Gastrocnemius medialis (tissue), 4 donors: ENCODE measurements around the gene CHD1L. TPM values are rescaled to one million over a fixed set of nuclear protein-coding genes. Genes with fewer than 3 reads are reported as not detected.

Experiments used
- ATAC-seq, 2 donors: fragments of 150-250 bp; one replicate each; pipeline ENCODE4 v1.9.1; 2016
- DNase-seq, 2 donors: peaks; one replicate each; pipeline ENCODE4 v3.0.0-alpha.2; 2019
- H3K27ac ChIP-seq, 4 donors: fragments of 200-600 bp; sonication (generic); 1 replicate in 1 of 4; 2 replicates in 3 of 4; pipeline ENCODE4 v1.5.1; 2016 to 2018; ENCODE audit warnings: mild to moderate bottlenecking in 2 of 4, moderate library complexity in 1 of 4
- H3K27me3 ChIP-seq, 3 donors: fragments of 200-600 bp; sonication (generic) in 2 of 3; 1 replicate in 1 of 3; 2 replicates in 2 of 3; pipeline versions ENCODE4 v1.5.1 to v1.6.0; 2016 to 2019; ENCODE audit warnings: mild to moderate bottlenecking in 1 of 3, moderate library complexity in 1 of 3
- H3K36me3 ChIP-seq, 2 donors: fragments of 200-600 bp; sonication (generic) in 1 of 2; one replicate each; pipeline ENCODE4 v1.5.1; 2017 to 2018
- H3K4me1 ChIP-seq, 2 donors: fragments of 200-600 bp; sonication (generic) in 1 of 2; one replicate each; pipeline ENCODE4 v1.5.1; 2016 to 2017; ENCODE audit warnings: mild to moderate bottlenecking in 2 of 2
- H3K4me3 ChIP-seq, 4 donors: fragments of 200-600 bp; sonication (generic) in 3 of 4; 1 replicate in 1 of 4; 2 replicates in 3 of 4; pipeline ENCODE4 v1.5.1; 2016 to 2019; ENCODE audit warnings: mild to moderate bottlenecking in 2 of 4
- H3K9me3 ChIP-seq, 3 donors: fragments of 200-600 bp; sonication (generic) in 2 of 3; 1 replicate in 1 of 3; 2 replicates in 2 of 3; pipeline ENCODE4 v1.5.1; 2016 to 2019
- CTCF ChIP-seq, 5 experiments: fragments of 450-650 bp in 3 of 5; fragments of 200-600 bp in 2 of 5; sonication (generic) in 2 of 5; IDR thresholded peaks in 4 of 5; conservative IDR thresholded peaks in 1 of 5; 1 replicate in 4 of 5; 2 replicates in 1 of 5; pipeline ENCODE4 v1.5.1; 2016 to 2019; ENCODE audit warnings: antibody characterized with exemption in 5 of 5, mild to moderate bottlenecking in 3 of 5, moderate library complexity in 3 of 5
- POLR2A ChIP-seq, 2 donors: fragments of 450-650 bp; IDR thresholded peaks; one replicate each; pipeline ENCODE4 v1.6.1; 2017; ENCODE audit warnings: antibody characterized with exemption in 2 of 2, mild to moderate bottlenecking in 2 of 2, moderate library complexity in 2 of 2
- in situ Hi-C, 4 donors: fragments of 200-750 bp; cut with MboI; loops; one replicate each; pipeline versions ENCODE4 v1.15.0 to v1.8.0; 2017; ENCODE audit warnings: low sequenced_read_pairs in 4 of 4
- intact Hi-C: fragments of 100-400 bp; cut with DNase I; formaldehyde crosslinking; loops from one replicate; pipeline ENCODE4 v1.15.1; 2023; ENCODE audit warnings: low total_unique reads
- total RNA-seq, 4 donors: library from RNA; depleted of rRNA; stranded (reverse); fragments of >200 nt; gene quantifications; one replicate each; pipeline versions ENCODE4 v1.1.0 to v1.2.3, GENCODE V29; 2016

Gene CHD1L
- total RNA-seq, 4 donors from 2014 or later: 9.0 to 10.3 (median 9.6) TPM

DNA sequence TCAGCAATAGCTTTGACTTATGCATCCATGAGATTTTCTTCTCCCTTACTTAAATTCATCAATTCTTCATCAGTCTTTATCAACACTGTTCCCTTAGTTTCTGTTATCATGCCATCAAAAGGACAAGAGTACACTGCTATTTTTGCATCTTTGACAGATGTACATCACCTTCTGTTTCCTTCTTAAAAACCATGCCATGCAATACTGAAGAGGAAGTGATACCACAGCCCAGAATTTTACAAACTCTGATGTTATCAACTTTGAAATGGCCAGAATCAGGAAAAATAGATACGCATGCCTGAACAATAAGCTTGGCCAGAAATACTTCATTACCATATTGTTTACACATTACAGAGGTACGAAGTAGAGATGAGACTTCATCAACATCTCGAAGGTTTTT lies 38.4 kb upstream of the CHD1L start:
- no peaks in the 10 kb centered on the region for H3K4me1 ChIP-seq
- H3K4me3 ChIP-seq: no peak overlapping the region
- DNase-seq: no peak
- intact Hi-C loops: no loop called here
- no peaks in the 10 kb centered on the region for H3K9me3 ChIP-seq
- no peak overlapping the region for H3K27ac ChIP-seq
- no peaks in the 10 kb centered on the region for H3K36me3 ChIP-seq
- no peaks in the 10 kb centered on the region for H3K27me3 ChIP-seq
- ATAC-seq: no peak
- in situ Hi-C loops: no loop called here
- no peak for TF ChIP-seq POLR2A (IDR thresholded peaks at IDR 0.05)
- no peak for TF ChIP-seq CTCF (IDR thresholded peaks at IDR 0.05 in 4 of 5, conservative IDR thresholded peaks at IDR 0.05 in 1 of 5)

GRCh38 chr1:147207192-147207591 lies 35.3 kb upstream of the CHD1L start:
- Histone ChIP-seq H3K9me3 (no peaks in the 10 kb centered on the region), H3K27me3 (no peaks in the 10 kb centered on the region), H3K4me1 (no peaks in the 10 kb centered on the region), H3K36me3 (no peaks in the 10 kb centered on the region), H3K27ac (no peak overlapping the region), H3K4me3 (no peak overlapping the region)
- TF ChIP-seq CTCF (IDR thresholded peaks at IDR 0.05 in 4 of 5, conservative IDR thresholded peaks at IDR 0.05 in 1 of 5): no peak
- no peak for TF ChIP-seq POLR2A (IDR thresholded peaks at IDR 0.05)
- intact Hi-C loops (no loop called here), in situ Hi-C loops (no loop called here)
- ATAC-seq (no peak), DNase-seq (no peak)

DNA sequence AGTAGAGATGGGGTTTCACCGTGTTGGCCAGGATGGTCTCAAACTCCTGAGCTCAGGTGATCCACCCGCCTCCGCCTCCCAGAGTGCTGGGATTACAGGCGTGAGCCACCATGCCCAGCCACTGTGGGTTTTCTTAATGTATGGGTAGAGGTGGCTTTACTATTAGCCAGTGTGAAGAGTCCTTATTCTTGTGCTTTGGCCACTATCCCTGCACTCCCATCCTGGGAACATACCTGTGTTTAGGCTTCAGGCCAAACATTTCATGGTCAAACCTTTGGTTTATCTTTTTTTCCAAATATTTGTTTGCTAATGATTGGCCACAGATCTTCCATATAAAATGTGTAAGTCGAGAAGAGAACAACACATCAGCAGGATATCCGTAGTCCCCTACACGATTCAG lies 33.9 kb upstream of the CHD1L start:
- in situ Hi-C loops: no loop called here
- Histone ChIP-seq H3K9me3 (no peaks in the 10 kb centered on the region), H3K27ac (no peak overlapping the region), H3K36me3 (no peaks in the 10 kb centered on the region), H3K4me1 (no peaks in the 10 kb centered on the region), H3K4me3 (no peak overlapping the region), H3K27me3 (no peaks in the 10 kb centered on the region)
- no peak for TF ChIP-seq CTCF (IDR thresholded peaks at IDR 0.05 in 4 of 5, conservative IDR thresholded peaks at IDR 0.05 in 1 of 5)
- no peak for TF ChIP-seq POLR2A (IDR thresholded peaks at IDR 0.05)
- ATAC-seq (no peak), DNase-seq (no peak)
- intact Hi-C loops: no loop called here

- ATAC-seq: no peak
- intact Hi-C loops (no loop called here), in situ Hi-C loops (no loop called here)
- DNase-seq: no peak
- H3K36me3 ChIP-seq: no peaks in the 10 kb centered on the region
- TF ChIP-seq CTCF (IDR thresholded peaks at IDR 0.05 in 4 of 5, conservative IDR thresholded peaks at IDR 0.05 in 1 of 5) (no peak), POLR2A (IDR thresholded peaks at IDR 0.05) (no peak)
- H3K4me3 ChIP-seq: no peak overlapping the region
- H3K9me3 ChIP-seq: no peaks in the 10 kb centered on the region
- no peak overlapping the region for H3K27ac ChIP-seq
- H3K4me1 ChIP-seq: no peaks in the 10 kb centered on the region
- no peaks in the 10 kb centered on the region for H3K27me3 ChIP-seq
Measured at GRCh38 chr1:147209825-147210821, 32.4 kb upstream of the CHD1L start.
